Uterus (tissue), 2 donors: ENCODE measurements around the gene IDH3A.

ENCODE experiments used
- POLR2A ChIP-seq, 2 donors: fragments of 450-650 bp; IDR thresholded peaks; one replicate each; pipeline ENCODE4 v1.6.1; 2016; ENCODE audit warnings: antibody characterized with exemption in 2 of 2, mild to moderate bottlenecking in 1 of 2, moderate library complexity in 1 of 2
- TF ChIP-seq, protein P1 (sequence below), 4 experiments: fragments of 200-600 bp in 2 of 4; fragments of 450-650 bp in 2 of 4; sonication (generic) in 2 of 4; IDR thresholded peaks; one replicate each; pipeline ENCODE4 v1.5.1; 2016 to 2019; ENCODE audit warnings: antibody characterized with exemption in 4 of 4, mild to moderate bottlenecking in 2 of 4, moderate library complexity in 1 of 4

GRCh38 chr15:78149805-78150751 is 916 bp downstream of the IDH3A start:
- TF ChIP-seq, protein P1, sequence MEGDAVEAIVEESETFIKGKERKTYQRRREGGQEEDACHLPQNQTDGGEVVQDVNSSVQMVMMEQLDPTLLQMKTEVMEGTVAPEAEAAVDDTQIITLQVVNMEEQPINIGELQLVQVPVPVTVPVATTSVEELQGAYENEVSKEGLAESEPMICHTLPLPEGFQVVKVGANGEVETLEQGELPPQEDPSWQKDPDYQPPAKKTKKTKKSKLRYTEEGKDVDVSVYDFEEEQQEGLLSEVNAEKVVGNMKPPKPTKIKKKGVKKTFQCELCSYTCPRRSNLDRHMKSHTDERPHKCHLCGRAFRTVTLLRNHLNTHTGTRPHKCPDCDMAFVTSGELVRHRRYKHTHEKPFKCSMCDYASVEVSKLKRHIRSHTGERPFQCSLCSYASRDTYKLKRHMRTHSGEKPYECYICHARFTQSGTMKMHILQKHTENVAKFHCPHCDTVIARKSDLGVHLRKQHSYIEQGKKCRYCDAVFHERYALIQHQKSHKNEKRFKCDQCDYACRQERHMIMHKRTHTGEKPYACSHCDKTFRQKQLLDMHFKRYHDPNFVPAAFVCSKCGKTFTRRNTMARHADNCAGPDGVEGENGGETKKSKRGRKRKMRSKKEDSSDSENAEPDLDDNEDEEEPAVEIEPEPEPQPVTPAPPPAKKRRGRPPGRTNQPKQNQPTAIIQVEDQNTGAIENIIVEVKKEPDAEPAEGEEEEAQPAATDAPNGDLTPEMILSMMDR (IDR thresholded peaks at IDR 0.05), result no peak
- no peak for TF ChIP-seq POLR2A (IDR thresholded peaks at IDR 0.05)
